Measurements from ENCODE around the gene PTPRT. TPM values are rescaled to one million over a fixed set of nuclear protein-coding genes. Genes with fewer than 3 reads are reported as not detected.

Gene PTPRT
- total RNA-seq, 1 experiment from 2014 or later: 44.5 TPM

DNA sequence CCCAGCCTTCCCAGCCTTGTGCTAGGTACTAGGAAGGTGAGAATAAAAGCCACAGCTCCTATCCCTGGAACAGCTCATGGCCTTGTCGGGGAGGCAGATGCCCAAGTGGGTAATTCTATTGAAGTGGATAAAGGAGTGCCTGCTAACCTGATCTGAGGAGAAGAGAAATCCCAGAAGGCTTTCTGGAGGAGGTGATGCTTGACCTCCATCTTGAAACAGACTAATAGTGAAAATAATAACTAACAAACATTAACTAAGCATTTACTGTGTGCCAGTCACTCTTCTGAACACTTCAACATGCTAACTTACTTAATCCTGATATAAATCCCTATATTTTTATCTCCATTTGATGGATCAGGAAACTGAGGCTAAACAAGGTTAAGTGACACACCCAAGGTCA lies 1078.4 kb downstream of the PTPRT start:
- Histone ChIP-seq H3K9ac (ENCODE audit: low read length) (no peak overlapping the region), H4K20me1 (ENCODE audit: insufficient read depth, low read depth, low read length) (no peaks in the 10 kb centered on the region), H3K36me3 (ENCODE audit: insufficient read depth, low read length) (no peaks in the 10 kb centered on the region; the same call in 1 of the 2 replicates), H3K4me2 (ENCODE audit: low read depth, low read length, poor library complexity, severe bottlenecking) (no peak overlapping the region), H3K9me2 (replicated peaks; ENCODE audit: insufficient read depth, low read length) (no peaks in the 10 kb centered on the region), H3K79me2 (ENCODE audit: low read length) (no peaks in the 10 kb centered on the region), H3K9me3 (ENCODE audit: low read length) (no peaks in the 10 kb centered on the region), H3K27ac (ENCODE audit: low read length) (no peak overlapping the region), H3K4me1 (ENCODE audit: low read length) (peaks cover 26% of the 10 kb centered on the region), H3K27me3 (ENCODE audit: low read length) (no peaks in the 10 kb centered on the region), H2AFZ (ENCODE audit: low read length) (no peak overlapping the region), H3K4me3 (ENCODE audit: low read length) (no peak overlapping the region)
- DNase-seq: no peak

DNA sequence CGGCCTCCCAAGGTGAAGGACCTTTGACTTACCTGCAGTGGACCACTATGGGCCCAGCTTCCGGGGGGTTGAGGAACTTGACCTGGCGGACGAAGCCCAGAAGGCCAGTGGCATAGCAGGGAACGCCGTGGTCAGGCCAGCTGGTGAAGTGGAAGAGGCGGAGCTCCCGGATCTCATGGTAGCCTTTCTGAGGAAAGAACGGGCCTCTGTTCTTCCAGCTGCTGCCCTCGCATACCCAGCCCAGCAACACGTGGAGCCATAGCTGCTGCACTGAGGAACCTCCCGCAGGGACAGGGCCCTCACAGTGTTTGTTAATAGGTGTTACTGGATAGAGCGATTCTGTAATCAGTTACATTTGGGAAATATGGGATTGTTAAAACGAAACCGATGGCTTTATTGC lies 1079.4 kb downstream of the PTPRT start:
- no peaks in the 10 kb centered on the region for H3K79me2 ChIP-seq (ENCODE audit: low read length)
- no peak overlapping the region for H3K9ac ChIP-seq (ENCODE audit: low read length)
- H3K27ac ChIP-seq (ENCODE audit: low read length): no peak overlapping the region
- no peaks in the 10 kb centered on the region for H3K27me3 ChIP-seq (ENCODE audit: low read length)
- H3K4me3 ChIP-seq (ENCODE audit: low read length): no peak overlapping the region
- no peak overlapping the region for H3K4me2 ChIP-seq (ENCODE audit: low read depth, low read length, poor library complexity, severe bottlenecking)
- H2AFZ ChIP-seq (ENCODE audit: low read length): no peak overlapping the region
- no peaks in the 10 kb centered on the region for H3K9me2 ChIP-seq (replicated peaks; ENCODE audit: insufficient read depth, low read length)
- no peaks in the 10 kb centered on the region; the same call in 1 of the 2 replicates for H3K36me3 ChIP-seq (ENCODE audit: insufficient read depth, low read length)
- no peaks in the 10 kb centered on the region for H3K9me3 ChIP-seq (ENCODE audit: low read length)
- peaks cover 26% of the 10 kb centered on the region for H3K4me1 ChIP-seq (ENCODE audit: low read length)
- 0 out of 2 replicates have a peak, but pooled peaks cover 4% of the 10 kb centered on the region for H4K20me1 ChIP-seq (ENCODE audit: insufficient read depth, low read depth, low read length)
- DNase-seq: no peak

GRCh38 chr20:42102000-42102399 lies 1087.7 kb downstream of the PTPRT start:
- no peaks in the 10 kb centered on the region for H3K36me3 ChIP-seq (ENCODE audit: insufficient read depth, low read length)
- H2AFZ ChIP-seq (ENCODE audit: low read length): no peak overlapping the region
- no peak overlapping the region for H3K27ac ChIP-seq (ENCODE audit: low read length)
- H3K9ac ChIP-seq (ENCODE audit: low read length): no peak overlapping the region
- H3K4me3 ChIP-seq (ENCODE audit: low read length): no peak overlapping the region
- H3K79me2 ChIP-seq (ENCODE audit: low read length): no peaks in the 10 kb centered on the region
- H3K4me2 ChIP-seq (ENCODE audit: low read depth, low read length, poor library complexity, severe bottlenecking): no peak overlapping the region
- H3K4me1 ChIP-seq (ENCODE audit: low read length): no peaks in the 10 kb centered on the region
- 0 out of 2 replicates have a peak, but pooled peaks cover 4% of the 10 kb centered on the region for H4K20me1 ChIP-seq (ENCODE audit: insufficient read depth, low read depth, low read length)
- H3K9me3 ChIP-seq (ENCODE audit: low read length): no peaks in the 10 kb centered on the region
- no peaks in the 10 kb centered on the region for H3K9me2 ChIP-seq (replicated peaks; ENCODE audit: insufficient read depth, low read length)
- H3K27me3 ChIP-seq (ENCODE audit: low read length): no peaks in the 10 kb centered on the region
- no peak for DNase-seq

DNA sequence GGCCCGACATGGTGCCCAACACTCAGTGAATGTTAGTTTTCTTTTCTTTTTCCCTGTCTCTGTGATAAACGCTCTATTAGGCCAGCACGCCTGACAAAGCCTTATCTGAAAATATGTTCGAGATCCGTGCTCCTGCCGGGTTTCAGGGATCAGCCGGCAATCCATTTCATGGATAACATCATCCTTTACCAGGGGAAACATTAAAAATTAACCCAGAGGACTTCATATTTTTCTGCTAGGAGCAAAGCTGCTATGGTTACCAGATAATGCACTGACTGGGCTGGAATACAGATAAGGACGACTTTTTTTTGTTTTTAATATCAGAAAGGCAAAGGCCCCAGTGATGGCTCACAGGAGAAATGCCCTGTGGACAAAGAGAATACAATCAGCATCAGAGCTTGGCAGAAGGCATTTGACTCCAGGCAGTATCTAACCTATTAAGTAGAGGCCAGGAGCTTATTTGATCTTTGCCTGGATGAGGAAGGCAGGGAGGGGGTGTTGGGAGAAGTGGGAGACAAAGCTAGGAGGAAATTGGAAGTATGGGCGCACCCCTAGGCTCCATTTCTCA lies 1089.5 kb downstream of the PTPRT start:
- DNase-seq: no peak
- Histone ChIP-seq H3K27ac (ENCODE audit: low read length) (no peak overlapping the region), H3K4me1 (ENCODE audit: low read length) (no peaks in the 10 kb centered on the region), H3K9me3 (ENCODE audit: low read length) (no peaks in the 10 kb centered on the region), H3K4me3 (ENCODE audit: low read length) (no peak overlapping the region), H3K27me3 (ENCODE audit: low read length) (no peaks in the 10 kb centered on the region), H3K9ac (ENCODE audit: low read length) (no peak overlapping the region), H4K20me1 (ENCODE audit: insufficient read depth, low read depth, low read length) (no peaks in the 10 kb centered on the region), H3K4me2 (ENCODE audit: low read depth, low read length, poor library complexity, severe bottlenecking) (no peak overlapping the region), H3K36me3 (ENCODE audit: insufficient read depth, low read length) (no peaks in the 10 kb centered on the region), H3K9me2 (replicated peaks; ENCODE audit: insufficient read depth, low read length) (no peaks in the 10 kb centered on the region), H2AFZ (ENCODE audit: low read length) (no peak overlapping the region), H3K79me2 (ENCODE audit: low read length) (no peaks in the 10 kb centered on the region)

GRCh38 chr20:42099101-42099500 lies 1090.6 kb downstream of the PTPRT start:
- H3K9ac ChIP-seq (ENCODE audit: low read length): no peak overlapping the region
- H4K20me1 ChIP-seq (ENCODE audit: insufficient read depth, low read depth, low read length): no peaks in the 10 kb centered on the region
- H3K27me3 ChIP-seq (ENCODE audit: low read length): no peaks in the 10 kb centered on the region
- H3K27ac ChIP-seq (ENCODE audit: low read length): no peak overlapping the region
- no peak for DNase-seq
- no peak overlapping the region for H2AFZ ChIP-seq (ENCODE audit: low read length)
- no peaks in the 10 kb centered on the region for H3K4me1 ChIP-seq (ENCODE audit: low read length)
- no peak overlapping the region for H3K4me2 ChIP-seq (ENCODE audit: low read depth, low read length, poor library complexity, severe bottlenecking)
- H3K4me3 ChIP-seq (ENCODE audit: low read length): no peak overlapping the region
- H3K36me3 ChIP-seq (ENCODE audit: insufficient read depth, low read length): no peaks in the 10 kb centered on the region
- no peaks in the 10 kb centered on the region for H3K9me2 ChIP-seq (replicated peaks; ENCODE audit: insufficient read depth, low read length)
- H3K9me3 ChIP-seq (ENCODE audit: low read length): no peaks in the 10 kb centered on the region
- no peaks in the 10 kb centered on the region for H3K79me2 ChIP-seq (ENCODE audit: low read length)

- Histone ChIP-seq H3K4me1 (ENCODE audit: low read length) (no peaks in the 10 kb centered on the region), H3K9me3 (ENCODE audit: low read length) (no peaks in the 10 kb centered on the region), H3K27me3 (ENCODE audit: low read length) (no peaks in the 10 kb centered on the region), H3K36me3 (ENCODE audit: insufficient read depth, low read length) (no peaks in the 10 kb centered on the region), H4K20me1 (ENCODE audit: insufficient read depth, low read depth, low read length) (no peaks in the 10 kb centered on the region), H2AFZ (ENCODE audit: low read length) (no peak overlapping the region), H3K9me2 (replicated peaks; ENCODE audit: insufficient read depth, low read length) (no peaks in the 10 kb centered on the region), H3K79me2 (ENCODE audit: low read length) (no peaks in the 10 kb centered on the region), H3K9ac (ENCODE audit: low read length) (no peak overlapping the region), H3K27ac (ENCODE audit: low read length) (no peak overlapping the region), H3K4me3 (ENCODE audit: low read length) (no peak overlapping the region), H3K4me2 (ENCODE audit: low read depth, low read length, poor library complexity, severe bottlenecking) (no peak overlapping the region)
- DNase-seq: no peak
These were observed 1091.3 kb downstream of the PTPRT start for GRCh38 chr20:42098418-42098817.

DNA sequence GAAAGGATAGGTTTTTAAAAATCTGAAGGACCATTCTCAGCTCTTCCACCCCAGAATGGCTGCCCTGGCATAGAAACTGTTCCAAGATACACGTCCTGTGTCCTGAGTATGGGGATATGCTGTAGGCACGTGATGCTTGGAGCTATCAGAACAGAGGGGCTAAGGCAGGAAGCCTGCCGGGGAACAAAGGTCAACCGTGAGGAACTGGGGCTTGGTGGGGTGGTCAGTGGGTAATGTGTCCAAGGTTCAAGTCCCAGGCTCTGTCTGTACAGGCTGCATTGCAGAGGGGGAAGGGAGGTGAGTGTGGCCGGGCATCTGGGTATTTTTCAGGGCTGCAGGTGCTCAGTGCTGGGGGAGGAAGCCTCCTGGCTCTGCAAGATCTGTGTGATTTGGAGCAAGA lies 1092.0 kb downstream of the PTPRT start:
- no peak for DNase-seq
- H3K9ac ChIP-seq (ENCODE audit: low read length): no peak overlapping the region
- no peak overlapping the region for H3K4me2 ChIP-seq (ENCODE audit: low read depth, low read length, poor library complexity, severe bottlenecking)
- H3K79me2 ChIP-seq (ENCODE audit: low read length): no peaks in the 10 kb centered on the region
- no peaks in the 10 kb centered on the region for H3K9me3 ChIP-seq (ENCODE audit: low read length)
- H3K27me3 ChIP-seq (ENCODE audit: low read length): no peaks in the 10 kb centered on the region
- no peaks in the 10 kb centered on the region for H3K9me2 ChIP-seq (replicated peaks; ENCODE audit: insufficient read depth, low read length)
- H2AFZ ChIP-seq (ENCODE audit: low read length): no peak overlapping the region
- no peak overlapping the region for H3K4me3 ChIP-seq (ENCODE audit: low read length)
- no peaks in the 10 kb centered on the region for H4K20me1 ChIP-seq (ENCODE audit: insufficient read depth, low read depth, low read length)
- no peak overlapping the region for H3K27ac ChIP-seq (ENCODE audit: low read length)
- H3K36me3 ChIP-seq (ENCODE audit: insufficient read depth, low read length): no peaks in the 10 kb centered on the region
- H3K4me1 ChIP-seq (ENCODE audit: low read length): no peaks in the 10 kb centered on the region

DNA sequence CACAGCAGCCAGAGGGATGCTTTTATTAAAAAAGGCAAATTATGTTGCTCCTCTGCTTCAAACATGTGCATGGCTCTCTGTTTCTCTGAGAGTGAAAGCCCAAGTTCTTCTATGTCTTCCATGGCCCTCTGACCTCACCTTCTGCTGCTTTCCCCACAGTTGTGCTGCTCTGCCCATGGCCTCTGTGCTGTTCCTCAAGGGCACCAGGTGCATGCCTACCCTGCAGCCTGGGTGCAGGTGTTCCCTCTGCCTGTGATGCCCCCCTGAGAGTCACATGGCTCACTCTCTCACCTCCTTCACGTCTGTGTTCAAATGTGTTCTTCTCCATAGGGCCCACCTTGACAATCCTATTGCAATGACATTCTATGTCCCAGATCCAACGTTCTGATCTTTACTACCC lies 1094.5 kb downstream of the PTPRT start:
- H3K9me2 ChIP-seq (replicated peaks; ENCODE audit: insufficient read depth, low read length): no peaks in the 10 kb centered on the region
- H2AFZ ChIP-seq (ENCODE audit: low read length): no peak overlapping the region
- no peak overlapping the region for H3K4me3 ChIP-seq (ENCODE audit: low read length)
- H3K4me1 ChIP-seq (ENCODE audit: low read length): no peaks in the 10 kb centered on the region
- no peak overlapping the region for H3K27ac ChIP-seq (ENCODE audit: low read length)
- H3K9me3 ChIP-seq (ENCODE audit: low read length): no peaks in the 10 kb centered on the region
- no peaks in the 10 kb centered on the region for H3K79me2 ChIP-seq (ENCODE audit: low read length)
- no peaks in the 10 kb centered on the region for H3K27me3 ChIP-seq (ENCODE audit: low read length)
- no peak overlapping the region for H3K9ac ChIP-seq (ENCODE audit: low read length)
- H4K20me1 ChIP-seq (ENCODE audit: insufficient read depth, low read depth, low read length): no peaks in the 10 kb centered on the region
- H3K4me2 ChIP-seq (ENCODE audit: low read depth, low read length, poor library complexity, severe bottlenecking): no peak overlapping the region
- no peaks in the 10 kb centered on the region for H3K36me3 ChIP-seq (ENCODE audit: insufficient read depth, low read length)
- no peak for DNase-seq
